Left kidney (tissue), 2 donors: ENCODE measurements around the gene ERICH4. TPM values are rescaled to one million over a fixed set of nuclear protein-coding genes. Genes with fewer than 3 reads are reported as not detected.
"Not testable (repeated sequence)": the region's sequence is repeated elsewhere in the genome, so short reads cannot be mapped to it uniquely, and the experiment has no call there.

Experiments
- DNase-seq: peaks from one replicate; pipeline ENCODE4 v3.0.0-alpha.2; 2013
- polyA plus RNA-seq: library from polyadenylated mRNA; unstranded; fragments of 120-200 nt; gene quantifications from one replicate; pipeline ENCODE4 v1.2.1, GENCODE V29; 2013; ENCODE audit not compliant: insufficient read length

The ERICH4 gene
- polyA plus RNA-seq, 1 donor: 6.3 TPM

DNA sequence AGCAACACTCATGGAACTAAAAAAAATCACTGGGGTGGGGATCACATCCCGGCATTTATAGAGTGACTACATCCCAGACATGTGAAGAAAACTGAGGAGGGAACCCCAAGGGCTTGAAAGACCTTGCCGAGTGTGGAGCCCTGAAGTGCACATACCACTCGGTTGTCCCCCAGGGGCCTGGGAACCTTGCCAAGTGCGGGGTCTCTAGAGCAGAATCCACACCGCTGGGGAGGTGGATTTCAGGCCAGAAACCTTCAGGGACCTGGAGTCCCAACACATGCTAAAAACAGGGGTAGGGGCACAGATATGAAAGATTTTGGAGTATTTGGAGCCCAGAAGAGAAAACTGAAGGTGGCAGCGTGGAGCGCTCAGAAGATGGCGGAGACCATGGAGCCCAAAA lies 35.2 kb downstream of the ERICH4 start:
- no peak for DNase-seq

DNA sequence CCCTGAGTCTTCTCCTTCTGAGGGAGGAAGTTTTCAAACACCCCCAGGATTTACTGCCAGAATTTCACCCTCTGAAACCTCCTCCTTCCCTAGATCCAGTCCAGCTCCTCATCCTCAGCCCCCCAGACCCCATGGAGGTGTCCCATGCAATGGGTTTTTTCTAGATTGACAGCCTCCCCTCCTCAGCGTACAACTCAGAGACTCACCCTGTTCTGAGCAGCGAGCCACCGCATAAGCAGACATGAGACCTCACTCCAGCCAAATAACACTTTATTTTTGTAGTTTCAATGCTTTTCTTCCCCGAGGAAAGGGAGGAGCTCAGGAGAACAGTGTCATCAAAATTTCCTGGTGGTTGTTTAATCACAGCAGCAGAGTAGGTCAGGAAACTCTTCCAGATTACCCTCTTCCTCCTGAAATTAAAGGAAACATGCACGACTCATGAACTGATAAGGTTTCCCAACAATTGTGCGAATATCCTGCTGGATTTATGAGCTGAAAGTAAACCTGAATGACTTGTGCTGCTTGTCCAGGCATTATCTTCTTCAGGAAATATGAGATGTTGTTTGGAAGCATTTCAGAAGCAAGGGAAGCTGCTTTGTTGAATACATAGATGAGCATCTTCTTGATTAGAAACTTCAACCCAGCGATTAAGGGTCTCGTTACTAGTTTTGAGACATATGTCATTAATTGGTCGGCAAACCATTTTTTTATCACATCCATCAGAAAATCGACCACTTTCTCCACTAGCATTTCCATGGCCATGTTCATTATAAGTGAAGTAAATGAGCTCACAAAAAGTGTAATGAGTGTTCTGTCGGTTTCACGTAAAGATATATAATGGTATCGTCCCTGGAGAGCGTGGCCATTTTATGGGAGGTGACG lies 36.2 kb downstream of the ERICH4 start:
- no peak for DNase-seq

- no peak for DNase-seq
These were observed 36.8 kb downstream of the ERICH4 start for GRCh38 chr19:41479757-41480191.

GRCh38 chr19:41480336-41480735 lies 37.4 kb downstream of the ERICH4 start:
- DNase-seq: no peak

DNA sequence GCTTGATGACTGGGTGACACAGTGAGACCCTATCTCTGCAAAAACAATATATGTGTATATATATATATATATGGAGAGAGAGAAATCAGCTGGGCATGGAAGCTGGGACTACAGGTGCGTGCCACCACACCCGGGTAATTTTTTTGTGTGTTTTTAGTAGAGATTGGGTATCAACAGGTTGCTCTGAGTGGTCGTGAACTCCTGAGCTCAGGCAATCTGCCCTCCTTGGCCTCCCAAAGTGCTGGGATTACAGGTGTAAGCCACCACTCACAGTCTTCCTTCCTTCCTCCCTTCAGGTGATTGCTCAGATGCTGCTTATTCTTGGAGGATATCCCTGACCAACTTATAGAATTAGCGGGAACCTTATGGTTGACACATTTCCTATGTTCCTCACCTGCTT lies 41.9 kb downstream of the ERICH4 start:
- no peak for DNase-seq

- DNase-seq: not testable (repeated sequence)
These were observed 44.0 kb downstream of the ERICH4 start for GRCh38 chr19:41486953-41487352.

DNA sequence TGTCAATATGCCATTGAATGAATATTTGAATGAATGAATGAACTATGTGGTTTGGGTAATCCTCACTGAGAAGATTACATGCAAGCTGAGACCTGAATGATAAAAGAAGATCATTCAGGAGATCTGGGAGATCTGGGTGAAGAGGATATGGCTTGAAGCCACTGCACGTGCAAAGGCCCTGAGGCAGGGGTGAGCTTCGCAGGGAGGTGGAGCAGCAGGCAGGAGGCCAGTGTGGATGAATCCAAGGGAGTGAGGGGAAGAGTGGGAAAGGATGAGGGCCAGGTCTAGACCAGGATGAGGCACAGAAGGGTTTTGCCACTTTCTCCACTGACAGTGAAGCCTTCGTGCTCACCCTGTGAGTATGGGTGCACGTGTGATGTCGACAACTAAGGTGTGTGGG lies 49.9 kb downstream of the ERICH4 start:
- DNase-seq: no peak

Other genes with a start within 250 kb of the ERICH4 start
- 0.52 TPM for gene CYP2S1, start 249.9 kb upstream of the ERICH4 start, polyA plus RNA-seq
- 35.4 TPM for gene AXL, start 223.9 kb upstream of the ERICH4 start, polyA plus RNA-seq
- 214 TPM for gene HNRNPUL1, start 178.8 kb upstream of the ERICH4 start, polyA plus RNA-seq
- 31.0 TPM for gene CCDC97, start 133.0 kb upstream of the ERICH4 start, polyA plus RNA-seq
- 30.8 TPM for gene TGFB1, start 89.2 kb upstream of the ERICH4 start, polyA plus RNA-seq
- 7.3 TPM for gene B9D2, start 79.0 kb upstream of the ERICH4 start, polyA plus RNA-seq
- gene TMEM91, start 66.6 kb upstream of the ERICH4 start, polyA plus RNA-seq: 19.5 TPM
- gene EXOSC5, start 45.8 kb upstream of the ERICH4 start, polyA plus RNA-seq: 13.9 TPM
- gene BCKDHA, start 45.3 kb upstream of the ERICH4 start, polyA plus RNA-seq: 31.1 TPM
- 3.0 TPM for gene B3GNT8, start 15.8 kb upstream of the ERICH4 start, polyA plus RNA-seq
- 55.7 TPM for gene DMAC2, start 3.2 kb upstream of the ERICH4 start, polyA plus RNA-seq
- gene CEACAM21, start 133.0 kb downstream of the ERICH4 start, polyA plus RNA-seq: 1.7 TPM
- not detected for gene CEACAM4, start 183.9 kb downstream of the ERICH4 start, polyA plus RNA-seq
- not detected for gene CEACAM7, start 245.1 kb downstream of the ERICH4 start, polyA plus RNA-seq